GM23338 (cell line): ENCODE measurements around the gene SYCP2. TPM values are rescaled to one million over a fixed set of nuclear protein-coding genes. Genes with fewer than 3 reads are reported as not detected.

Experiments used
- ATAC-seq: fragments of 200-7000 bp; cut with Tn5 transposase; 3 replicates; pipeline ENCODE4 v1.9.1; 2020
- DNase-seq: peaks from one replicate; pipeline ENCODE4 v3.0.0-alpha.2; 2015; ENCODE audit warnings: low spot score
- H2AFZ ChIP-seq: fragments of 200-600 bp; sonication (generic); 2 replicates; pipeline ENCODE4 v1.8.0; 2016; ENCODE audit warnings: antibody characterized with exemption, mild to moderate bottlenecking, moderate library complexity
- H3F3A ChIP-seq: fragments of 200-600 bp; sonication (generic); replicated peaks from 2 replicates; pipeline ENCODE4 v1.8.0; 2017; ENCODE audit warnings: antibody characterized with exemption, mixed run types, low read depth
- H3K27ac ChIP-seq: fragments of 200-600 bp; sonication (generic); 2 replicates; pipeline ENCODE4 v1.6.1; 2016; ENCODE audit warnings: low read depth
- H3K27me3 ChIP-seq: fragments of 200-600 bp; sonication (generic); 2 replicates; pipeline ENCODE4 v1.8.0; 2016; ENCODE audit warnings: mild to moderate bottlenecking, mixed run types, moderate library complexity; ENCODE audit not compliant: insufficient read depth
- H3K36me3 ChIP-seq: fragments of 200-600 bp; sonication (generic); 2 replicates; pipeline ENCODE4 v1.8.0; 2016; ENCODE audit warnings: mild to moderate bottlenecking; ENCODE audit not compliant: insufficient read depth
- H3K4me1 ChIP-seq: fragments of 200-600 bp; sonication (generic); 2 replicates; pipeline ENCODE4 v1.8.0; 2016; ENCODE audit warnings: mild to moderate bottlenecking, moderate library complexity; ENCODE audit not compliant: insufficient read depth
- H3K4me2 ChIP-seq: fragments of 200-600 bp; sonication (generic); 2 replicates; pipeline ENCODE4 v1.7.1; 2017; ENCODE audit warnings: mixed run types
- H3K4me3 ChIP-seq: fragments of 200-600 bp; sonication (generic); 2 replicates; pipeline ENCODE4 v1.6.1; 2016; ENCODE audit warnings: mixed run types
- H3K79me2 ChIP-seq: fragments of 200-600 bp; sonication (generic); replicated peaks from 2 replicates; pipeline ENCODE4 v1.8.0; 2017; ENCODE audit warnings: mild to moderate bottlenecking; ENCODE audit not compliant: insufficient read depth
- H3K9me2 ChIP-seq: fragments of 200-600 bp; sonication (generic); 2 replicates; pipeline ENCODE4 v1.8.0; 2017; ENCODE audit not compliant: insufficient read depth
- H4K20me1 ChIP-seq: fragments of 200-600 bp; sonication (generic); replicated peaks from 2 replicates; pipeline ENCODE4 v1.8.0; 2017; ENCODE audit warnings: mild to moderate bottlenecking; ENCODE audit not compliant: insufficient read depth
- H3K27ac Mint-ChIP-seq: 2 replicates; pipeline ENCODE4 v1.8.0; 2020; ENCODE audit warnings: inconsistent platforms, mild to moderate bottlenecking, moderate library complexity, mixed read lengths
- H3K27me3 Mint-ChIP-seq: 3 replicates; pipeline ENCODE4 v1.8.0; 2022; ENCODE audit warnings: low read depth, mild to moderate bottlenecking, moderate library complexity, mixed read lengths, inconsistent platforms; ENCODE audit not compliant: insufficient read depth, poor library complexity
- H3K36me3 Mint-ChIP-seq: 3 replicates; pipeline ENCODE4 v1.8.0; 2021; ENCODE audit warnings: low read depth, mild to moderate bottlenecking, inconsistent platforms, moderate library complexity, mixed read lengths
- H3K4me1 Mint-ChIP-seq: 3 replicates; pipeline ENCODE4 v1.8.0; 2020; ENCODE audit warnings: mild to moderate bottlenecking, inconsistent platforms, mixed read lengths
- H3K4me3 Mint-ChIP-seq: 3 replicates; pipeline ENCODE4 v1.8.0; 2021; ENCODE audit warnings: moderate library complexity, mild to moderate bottlenecking, inconsistent platforms, mixed read lengths
- H3K9me3 Mint-ChIP-seq: 3 replicates; pipeline ENCODE4 v1.8.0; 2020; ENCODE audit warnings: moderate library complexity, mild to moderate bottlenecking, inconsistent platforms, mixed read lengths
- CREB1 ChIP-seq: fragments of 250-450 bp; sonication (Bioruptor Pico); IDR thresholded peaks from 2 replicates; pipeline ENCODE4 v1.5.0; 2020; ENCODE audit warnings: low read depth, mild to moderate bottlenecking, moderate library complexity
- EZH2 ChIP-seq: fragments of 200-600 bp; sonication (generic); IDR thresholded peaks from one replicate; pipeline ENCODE4 v1.8.0; 2017; ENCODE audit warnings: antibody characterized with exemption, mild to moderate bottlenecking, low read depth; ENCODE audit not compliant: unreplicated experiment
- EZH2phosphoT487 ChIP-seq: fragments of 200-600 bp; sonication (generic); IDR thresholded peaks from one replicate; pipeline ENCODE4 v1.8.1; 2018; ENCODE audit warnings: antibody characterized with exemption; ENCODE audit not compliant: unreplicated experiment
- JUNB ChIP-seq: IDR thresholded peaks from one replicate; pipeline ENCODE4 v1.6.1; 2016; ENCODE audit warnings: antibody characterized with exemption; ENCODE audit not compliant: unreplicated experiment
- NANOG ChIP-seq: IDR thresholded peaks from 2 replicates; pipeline ENCODE4 v1.6.1; 2016; ENCODE audit warnings: antibody characterized with exemption, borderline replicate concordance
- POLR2AphosphoS5 ChIP-seq: IDR thresholded peaks from 2 replicates; pipeline ENCODE4 v1.6.1; 2016; ENCODE audit warnings: antibody characterized with exemption, low read depth
- REST ChIP-seq: IDR thresholded peaks from one replicate; pipeline ENCODE4 v1.6.1; 2018; ENCODE audit warnings: antibody characterized with exemption; ENCODE audit not compliant: unreplicated experiment
- ZNF114 ChIP-seq: fragments of 250-450 bp; sonication (Bioruptor Pico); IDR thresholded peaks from 2 replicates; pipeline ENCODE4 v1.5.0; 2020; ENCODE audit warnings: mild to moderate bottlenecking, moderate library complexity
- polyA plus RNA-seq: library from polyadenylated mRNA; unstranded; fragments of >200 nt; fragmentation: Nextera tagmentation; extraction: Ambion mirVana; gene quantifications from 2 replicates; pipeline ENCODE4 v1.2.1, GENCODE V29; 2016
- total RNA-seq: library from RNA; depleted of rRNA; stranded (reverse); fragments of >200 nt; shearing (Covaris generic); gene quantifications from 2 replicates; pipeline ENCODE4 v1.2.3, GENCODE V29; 2014
- TF ChIP-seq, protein P1 (sequence below), 2 experiments: fragments of 200-600 bp in 1 of 2; sonication (generic) in 1 of 2; conservative IDR thresholded peaks; 2 replicates each; pipeline versions ENCODE4 v1.5.1 to v1.6.1; 2016 to 2017; ENCODE audit warnings: antibody characterized with exemption in 2 of 2, low read depth in 2 of 2, mild to moderate bottlenecking in 2 of 2, moderate library complexity in 1 of 2

The SYCP2 gene
- total and polyA plus RNA-seq, 2 experiments from 2014 or later: 0.50 to 2.1 TPM

- TF ChIP-seq REST (no peak), JUNB (no peak), NANOG (no peak)
Measured at GRCh38 chr20:59903621-59904020, 29.8 kb downstream of the SYCP2 start (continued).

- Mint-ChIP-seq H3K4me3 (no peak overlapping the region), H3K9me3 (no peaks in the 10 kb centered on the region), H3K27me3 (peaks cover 3% of the 10 kb centered on the region), H3K4me1 (peaks cover 3% of the 10 kb centered on the region; the same call in 2 of the 3 replicates), H3K27ac (no peak overlapping the region), H3K36me3 (no peaks in the 10 kb centered on the region)
- DNase-seq (no peak), ATAC-seq (no peak)
- Histone ChIP-seq H3K27ac (no peak overlapping the region), H4K20me1 (no peaks in the 10 kb centered on the region), H3K79me2 (no peaks in the 10 kb centered on the region), H3K27me3 (0 out of 2 replicates have a peak, but pooled peaks cover 3% of the 10 kb centered on the region), H3F3A (no peaks in the 10 kb centered on the region), H2AFZ (no peak overlapping the region), H3K36me3 (no peaks in the 10 kb centered on the region), H3K4me2 (no peak overlapping the region), H3K9me2 (no peaks in the 10 kb centered on the region), H3K4me1 (no peaks in the 10 kb centered on the region), H3K4me3 (no peak overlapping the region)
- no peak for TF ChIP-seq REST
- no peak for TF ChIP-seq POLR2AphosphoS5
- TF ChIP-seq JUNB: no peak
- no peak for TF ChIP-seq EZH2
Measured at GRCh38 chr20:59902470-59902869, 31.0 kb downstream of the SYCP2 start.

- Histone ChIP-seq H3K27ac (no peak overlapping the region), H4K20me1 (no peaks in the 10 kb centered on the region), H3K79me2 (no peaks in the 10 kb centered on the region), H2AFZ (no peak overlapping the region), H3F3A (no peaks in the 10 kb centered on the region), H3K4me2 (no peak overlapping the region), H3K9me2 (no peaks in the 10 kb centered on the region), H3K36me3 (no peaks in the 10 kb centered on the region), H3K4me1 (no peaks in the 10 kb centered on the region), H3K27me3 (peaks cover 12% of the 10 kb centered on the region; the same call in 1 of the 2 replicates), H3K4me3 (no peak overlapping the region)
- Mint-ChIP-seq H3K27me3 (peaks cover 4% of the 10 kb centered on the region), H3K27ac (no peak overlapping the region), H3K4me3 (no peak overlapping the region), H3K9me3 (no peaks in the 10 kb centered on the region), H3K36me3 (no peaks in the 10 kb centered on the region), H3K4me1 (no peaks in the 10 kb centered on the region)
- no peak for ATAC-seq
- no peak for DNase-seq
- TF ChIP-seq ZNF114 (CRISPR knock-in tag) (no peak), POLR2AphosphoS5 (no peak), EZH2phosphoT487 (no peak), EZH2 (no peak), REST (no peak), CREB1 (no peak), JUNB (no peak)
- TF ChIP-seq, protein P1, sequence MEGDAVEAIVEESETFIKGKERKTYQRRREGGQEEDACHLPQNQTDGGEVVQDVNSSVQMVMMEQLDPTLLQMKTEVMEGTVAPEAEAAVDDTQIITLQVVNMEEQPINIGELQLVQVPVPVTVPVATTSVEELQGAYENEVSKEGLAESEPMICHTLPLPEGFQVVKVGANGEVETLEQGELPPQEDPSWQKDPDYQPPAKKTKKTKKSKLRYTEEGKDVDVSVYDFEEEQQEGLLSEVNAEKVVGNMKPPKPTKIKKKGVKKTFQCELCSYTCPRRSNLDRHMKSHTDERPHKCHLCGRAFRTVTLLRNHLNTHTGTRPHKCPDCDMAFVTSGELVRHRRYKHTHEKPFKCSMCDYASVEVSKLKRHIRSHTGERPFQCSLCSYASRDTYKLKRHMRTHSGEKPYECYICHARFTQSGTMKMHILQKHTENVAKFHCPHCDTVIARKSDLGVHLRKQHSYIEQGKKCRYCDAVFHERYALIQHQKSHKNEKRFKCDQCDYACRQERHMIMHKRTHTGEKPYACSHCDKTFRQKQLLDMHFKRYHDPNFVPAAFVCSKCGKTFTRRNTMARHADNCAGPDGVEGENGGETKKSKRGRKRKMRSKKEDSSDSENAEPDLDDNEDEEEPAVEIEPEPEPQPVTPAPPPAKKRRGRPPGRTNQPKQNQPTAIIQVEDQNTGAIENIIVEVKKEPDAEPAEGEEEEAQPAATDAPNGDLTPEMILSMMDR (conservative IDR thresholded peaks at IDR 0.05; ENCODE audit: low read depth in 2 of 2): no peak
Measured at GRCh38 chr20:59895908-59896307, 37.5 kb downstream of the SYCP2 start.
